NCI-H1105 (cell line): ENCODE measurements around the gene PIEZO1.
"Not testable (repeated sequence)": the region's sequence is repeated elsewhere in the genome, so short reads cannot be mapped to it uniquely, and the experiment has no call there.

ENCODE experiments used
- DNase-seq: peaks from one replicate; lab custom pipeline; 2025; lab: John Stamatoyannopoulos, UW

Gene PIEZO1

GRCh38 chr16:88687254-88687576 is 97.8 kb downstream of the PIEZO1 start:
- no peak for DNase-seq

- peak; percentile 53 for DNase-seq
These were observed 98.4 kb downstream of the PIEZO1 start, which contains the start of gene SNAI3 for GRCh38 chr16:88686439-88687253. SNAI3 (minus strand) TSS chr16:88686507; CDS start chr16:88686406, 101 bp downstream.

GRCh38 chr16:88686062-88686438 is 99.0 kb downstream of the PIEZO1 start:
- DNase-seq: no peak

GRCh38 chr16:88685156-88686061 is 99.6 kb downstream of the PIEZO1 start:
- DNase-seq: no peak

- DNase-seq: no peak
These were observed 100.4 kb downstream of the PIEZO1 start for GRCh38 chr16:88684569-88685155.

- DNase-seq: no peak
These were observed 103.1 kb downstream of the PIEZO1 start for GRCh38 chr16:88681709-88682451.

GRCh38 chr16:88681084-88681680 is 103.8 kb downstream of the PIEZO1 start:
- no peak for DNase-seq

GRCh38 chr16:88680554-88681083 is 104.4 kb downstream of the PIEZO1 start:
- no peak for DNase-seq

GRCh38 chr16:88678224-88678979 is 106.6 kb downstream of the PIEZO1 start:
- no peak for DNase-seq

GRCh38 chr16:88677721-88678120 is 107.3 kb downstream of the PIEZO1 start:
- no peak for DNase-seq

- DNase-seq: no peak
These were observed 108.3 kb downstream of the PIEZO1 start for GRCh38 chr16:88676502-88677242.

GRCh38 chr16:88673716-88674379 is 111.2 kb downstream of the PIEZO1 start:
- no peak for DNase-seq

GRCh38 chr16:88672776-88673175 is 112.2 kb downstream of the PIEZO1 start:
- DNase-seq: no peak

GRCh38 chr16:88671806-88672205 is 113.2 kb downstream of the PIEZO1 start:
- no peak for DNase-seq

- DNase-seq: no peak
These were observed 115.0 kb downstream of the PIEZO1 start for GRCh38 chr16:88669980-88670379.

- not testable (repeated sequence) for DNase-seq
These were observed 115.5 kb downstream of the PIEZO1 start for GRCh38 chr16:88669493-88669892.

GRCh38 chr16:88667461-88667860 is 117.6 kb downstream of the PIEZO1 start:
- no peak for DNase-seq

- DNase-seq: no peak
These were observed 119.5 kb downstream of the PIEZO1 start for GRCh38 chr16:88665570-88665969.
